ENCODE data around the gene KRTAP7-1. TPM values are rescaled to one million over a fixed set of nuclear protein-coding genes. Genes with fewer than 3 reads are reported as not detected.

Gene KRTAP7-1
- not detected in 2 replicates for total RNA-seq (2014; rRNA removed; shearing (Covaris generic))
- polyA plus RNA-seq (2014; cell fraction: nucleus; rRNA removed): not detected in 2 replicates

- no peak for DNase-seq (ENCODE audit: extremely low read depth, low read depth)
These were observed at the start of gene KRTAP7-1 for GRCh38 chr21:30829659-30830058. TSS of gene KRTAP7-1 (minus strand) at chr21:30829759. CDS start at chr21:30829698, 61 bp downstream.

GRCh38 chr21:30874526-30874925 is 45.0 kb upstream of the KRTAP7-1 start:
- DNase-seq (ENCODE audit: extremely low read depth, low read depth): no peak

- no peak for DNase-seq (ENCODE audit: extremely low read depth, low read depth)
These were observed 18.3 kb upstream of the KRTAP7-1 start for GRCh38 chr21:30847627-30848500.

DNA sequence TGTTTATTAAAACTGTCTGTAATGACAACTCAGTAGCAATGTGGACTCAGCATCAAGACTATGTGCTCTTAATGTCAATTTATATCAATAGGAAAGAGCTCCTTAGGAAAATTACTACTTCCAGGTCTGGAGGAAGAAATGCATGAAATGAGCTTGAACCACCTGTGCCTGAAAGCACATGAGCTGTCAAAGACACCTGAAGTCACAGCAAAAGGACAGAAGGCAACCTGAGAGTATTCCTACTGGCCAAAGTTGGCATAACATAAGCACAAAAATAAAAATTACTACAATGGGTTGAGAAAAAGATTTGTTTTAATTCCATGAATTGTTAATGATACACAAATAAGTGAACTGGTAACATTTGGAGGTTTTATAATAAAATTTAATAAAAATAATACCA is 13.4 kb upstream of the KRTAP7-1 start:
- no peak for DNase-seq (ENCODE audit: extremely low read depth, low read depth)

- peak; percentile 3 for DNase-seq (ENCODE audit: extremely low read depth, low read depth)
These were observed 9.7 kb upstream of the KRTAP7-1 start for GRCh38 chr21:30839304-30839703.

DNA sequence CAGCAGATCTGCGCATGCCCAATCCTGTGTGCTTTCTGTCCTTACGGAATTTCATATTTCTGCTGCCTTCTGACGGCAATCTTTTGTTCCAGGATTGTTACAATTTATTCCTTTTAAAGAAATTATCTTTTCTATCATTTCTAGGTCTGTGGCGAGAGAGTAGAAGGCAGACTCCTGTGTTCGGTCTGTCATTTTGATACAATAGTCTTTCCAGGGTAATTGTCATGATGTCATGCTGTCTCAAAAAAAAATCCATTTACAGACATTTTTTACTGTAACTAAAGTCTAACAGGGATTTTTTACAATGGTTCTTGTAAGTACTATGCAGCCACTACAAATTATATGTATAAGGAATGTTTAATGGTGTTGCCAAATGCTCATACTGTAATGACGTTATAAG is 9.0 kb upstream of the KRTAP7-1 start:
- DNase-seq (ENCODE audit: extremely low read depth, low read depth): no peak

GRCh38 chr21:30831194-30831765 is 1.7 kb upstream of the KRTAP7-1 start:
- no peak for DNase-seq (ENCODE audit: extremely low read depth, low read depth)

GRCh38 chr21:30818837-30819610 is 10.5 kb downstream of the KRTAP7-1 start:
- no peak for DNase-seq (ENCODE audit: extremely low read depth, low read depth)

GRCh38 chr21:30813174-30813573 is 16.4 kb downstream of the KRTAP7-1 start, which contains the start of gene KRTAP8-1:
TSS of gene KRTAP8-1 (minus strand) at chr21:30813274. CDS start at chr21:30813220, 54 bp downstream.
- DNase-seq (ENCODE audit: extremely low read depth, low read depth): no peak

DNA sequence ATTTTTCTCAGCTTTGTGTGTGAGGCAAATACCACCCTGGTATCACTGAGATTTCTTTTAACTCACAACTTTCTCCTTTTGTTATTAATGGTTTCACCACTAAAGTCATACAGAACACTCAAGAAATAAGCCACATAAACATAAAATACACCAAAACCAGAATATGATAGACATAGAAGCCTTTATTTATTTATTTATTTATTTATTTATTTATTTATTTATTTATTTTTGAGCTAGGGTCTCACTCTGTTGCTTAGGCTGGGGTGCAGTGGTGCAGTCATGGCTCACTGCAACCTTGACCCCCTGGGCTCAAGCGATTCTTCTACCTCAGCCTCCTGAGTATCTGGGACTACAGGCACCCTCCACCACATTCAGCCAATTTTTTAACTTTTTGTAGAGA is 29.0 kb downstream of the KRTAP7-1 start:
- no peak for DNase-seq (ENCODE audit: extremely low read depth, low read depth)

- no peak for DNase-seq (ENCODE audit: extremely low read depth, low read depth)
These were observed 35.8 kb downstream of the KRTAP7-1 start for GRCh38 chr21:30793581-30794314.

DNA sequence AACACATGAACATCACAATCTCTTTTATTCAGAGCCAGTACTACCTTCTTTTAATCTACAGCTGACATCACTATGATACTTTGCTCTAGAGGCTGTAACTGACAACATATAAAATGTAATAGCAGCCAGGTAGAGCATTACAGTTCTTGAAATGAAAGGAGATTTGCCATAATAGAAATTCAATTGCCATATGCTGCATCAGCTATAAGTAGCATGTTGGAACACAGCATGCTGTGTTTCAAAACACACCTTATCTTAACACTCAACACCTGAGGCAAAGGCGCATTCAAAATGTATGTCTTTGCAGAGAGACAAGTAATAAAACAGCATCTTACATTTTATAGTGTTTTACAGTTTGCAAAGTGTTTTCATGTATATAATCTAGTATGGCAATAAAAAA is 50.3 kb downstream of the KRTAP7-1 start:
- no peak for DNase-seq (ENCODE audit: extremely low read depth, low read depth)

Small RNAs within 50 kb of the gene (small RNA-seq; reads per million reads assigned to genes)
- gene KRTAP8-2P: 0 reads per million in 2 experiments
- 0 reads per million in 2 experiments for gene KRTAP8-3P

Other genes with a start within 250 kb of the KRTAP7-1 start
- gene KRTAP22-2, start 239.4 kb downstream of the KRTAP7-1 start, total RNA-seq (2014; rRNA removed; shearing (Covaris generic)): not detected in 2 replicates
- gene KRTAP6-3, start 237.3 kb downstream of the KRTAP7-1 start, total RNA-seq (2014; rRNA removed; shearing (Covaris generic)): not detected in 2 replicates
- gene KRTAP6-2, start 230.9 kb downstream of the KRTAP7-1 start, total RNA-seq (2014; rRNA removed; shearing (Covaris generic)): not detected in 2 replicates
- not detected in 2 replicates for gene KRTAP22-1, start 228.7 kb downstream of the KRTAP7-1 start, total RNA-seq (2014; rRNA removed; shearing (Covaris generic))
- gene KRTAP6-1, start 215.8 kb downstream of the KRTAP7-1 start, total RNA-seq (2014; rRNA removed; shearing (Covaris generic)): not detected in 2 replicates
- gene KRTAP20-1, start 213.3 kb downstream of the KRTAP7-1 start, total RNA-seq (2014; rRNA removed; shearing (Covaris generic)): not detected in 2 replicates
- not detected in 2 replicates for gene KRTAP20-4, start 209.1 kb downstream of the KRTAP7-1 start, total RNA-seq (2014; rRNA removed; shearing (Covaris generic))
- not detected in 2 replicates for gene KRTAP20-2, start 194.6 kb downstream of the KRTAP7-1 start, total RNA-seq (2014; rRNA removed; shearing (Covaris generic))
- gene KRTAP20-3, start 186.9 kb downstream of the KRTAP7-1 start, total RNA-seq (2014; rRNA removed; shearing (Covaris generic)): not detected in 2 replicates
- gene KRTAP21-3, start 111.0 kb downstream of the KRTAP7-1 start, total RNA-seq (2014; rRNA removed; shearing (Covaris generic)): not detected in 2 replicates
- gene KRTAP21-2, start 82.5 kb downstream of the KRTAP7-1 start, total RNA-seq (2014; rRNA removed; shearing (Covaris generic)): not detected in 2 replicates
- not detected in 2 replicates for gene KRTAP21-1, start 74.3 kb downstream of the KRTAP7-1 start, total RNA-seq (2014; rRNA removed; shearing (Covaris generic))
- not detected in 2 replicates for gene KRTAP8-1, start 16.5 kb downstream of the KRTAP7-1 start, total RNA-seq (2014; rRNA removed; shearing (Covaris generic))
- not detected in 2 replicates for gene KRTAP11-1, start 51.8 kb upstream of the KRTAP7-1 start, total RNA-seq (2014; rRNA removed; shearing (Covaris generic))
- not detected in 2 replicates for gene KRTAP19-8, start 208.7 kb upstream of the KRTAP7-1 start, total RNA-seq (2014; rRNA removed; shearing (Covaris generic))